HG03064 (cell line): ENCODE results near the gene ALDOA.
A peak's percentile ranks its signal among the peaks of the same experiment; 100 is the strongest.

Experiments used
- ATAC-seq: cut with Tn5 transposase; IDR thresholded peaks from one replicate; pipeline ENCODE4 v1.9.1; 2021; ENCODE audit warnings: low read depth; ENCODE audit not compliant: unreplicated experiment

The ALDOA gene

DNA sequence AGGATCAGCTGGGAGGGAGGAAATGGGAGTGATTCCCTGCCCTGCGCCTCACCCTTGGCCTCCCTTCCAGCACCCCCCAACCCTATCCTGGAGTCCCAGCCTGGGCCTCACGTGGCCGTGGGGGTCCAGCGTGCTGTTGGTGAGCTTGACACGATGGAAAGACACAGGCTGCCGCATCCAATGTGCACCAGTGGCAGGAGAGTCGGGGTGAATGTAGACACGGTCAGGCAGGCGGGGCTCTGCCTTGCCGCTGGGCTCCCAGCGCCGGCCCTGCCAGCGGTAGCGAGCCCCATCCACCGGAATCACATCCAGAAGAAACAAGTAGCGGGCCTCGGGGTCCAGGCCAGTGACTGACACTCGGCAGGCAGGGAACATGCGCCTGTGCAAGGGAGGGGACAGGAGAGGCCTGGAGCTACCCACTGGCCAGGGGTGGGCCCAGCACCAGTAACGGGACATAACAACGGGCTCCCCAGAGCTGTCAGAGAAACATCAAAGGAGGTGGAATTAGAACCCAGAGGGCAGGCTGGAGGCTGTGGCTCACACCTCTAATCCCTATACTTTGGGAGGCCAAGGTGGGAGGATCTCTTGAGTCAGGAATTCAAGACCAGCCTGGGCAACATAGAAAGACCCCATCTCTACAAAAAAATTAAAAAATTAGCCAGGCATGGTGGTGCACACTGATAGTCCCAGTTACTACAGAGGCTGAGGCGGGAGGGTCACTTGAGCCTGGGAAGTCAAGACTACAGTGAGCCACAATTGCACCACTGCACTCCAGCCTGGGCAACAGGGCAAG lies 23.5 kb downstream of the ALDOA start:
- ATAC-seq = no peak

DNA sequence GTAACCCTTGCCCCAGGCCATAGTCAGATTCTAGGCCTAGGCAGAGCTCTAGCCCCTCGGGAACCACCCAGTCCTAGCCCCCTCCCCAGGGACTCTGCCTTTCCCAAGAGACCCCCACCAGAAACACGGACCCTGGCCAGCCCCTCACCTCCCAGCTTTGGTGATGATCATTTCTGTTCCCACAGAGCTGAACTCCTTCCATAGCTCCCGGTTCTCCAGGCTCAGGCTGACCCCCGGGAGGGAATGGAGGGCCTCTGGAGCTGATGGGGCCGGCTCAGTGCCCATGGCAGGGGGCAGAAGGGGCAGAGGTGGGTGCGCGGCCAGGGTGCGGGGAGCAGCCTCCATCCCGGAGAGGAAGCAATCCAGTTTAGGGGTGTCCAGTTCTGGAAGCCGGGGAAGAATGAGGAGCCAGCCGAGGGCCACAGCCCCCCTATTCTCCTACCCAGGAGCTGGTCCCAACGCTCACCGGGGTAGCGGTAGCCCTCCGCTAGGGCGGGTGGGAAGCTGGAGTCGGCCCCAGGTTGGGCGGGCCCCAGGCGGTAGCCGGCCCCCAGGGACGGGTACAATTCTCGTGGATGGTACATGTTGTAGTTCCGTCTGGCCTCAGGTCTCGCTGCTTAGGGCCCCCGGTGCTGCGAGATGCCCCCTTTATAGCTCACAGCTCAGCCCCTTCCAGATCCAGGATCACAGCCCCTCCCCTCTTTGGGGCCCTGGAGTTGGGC lies 25.2 kb downstream of the ALDOA start:
- no peak for ATAC-seq

DNA sequence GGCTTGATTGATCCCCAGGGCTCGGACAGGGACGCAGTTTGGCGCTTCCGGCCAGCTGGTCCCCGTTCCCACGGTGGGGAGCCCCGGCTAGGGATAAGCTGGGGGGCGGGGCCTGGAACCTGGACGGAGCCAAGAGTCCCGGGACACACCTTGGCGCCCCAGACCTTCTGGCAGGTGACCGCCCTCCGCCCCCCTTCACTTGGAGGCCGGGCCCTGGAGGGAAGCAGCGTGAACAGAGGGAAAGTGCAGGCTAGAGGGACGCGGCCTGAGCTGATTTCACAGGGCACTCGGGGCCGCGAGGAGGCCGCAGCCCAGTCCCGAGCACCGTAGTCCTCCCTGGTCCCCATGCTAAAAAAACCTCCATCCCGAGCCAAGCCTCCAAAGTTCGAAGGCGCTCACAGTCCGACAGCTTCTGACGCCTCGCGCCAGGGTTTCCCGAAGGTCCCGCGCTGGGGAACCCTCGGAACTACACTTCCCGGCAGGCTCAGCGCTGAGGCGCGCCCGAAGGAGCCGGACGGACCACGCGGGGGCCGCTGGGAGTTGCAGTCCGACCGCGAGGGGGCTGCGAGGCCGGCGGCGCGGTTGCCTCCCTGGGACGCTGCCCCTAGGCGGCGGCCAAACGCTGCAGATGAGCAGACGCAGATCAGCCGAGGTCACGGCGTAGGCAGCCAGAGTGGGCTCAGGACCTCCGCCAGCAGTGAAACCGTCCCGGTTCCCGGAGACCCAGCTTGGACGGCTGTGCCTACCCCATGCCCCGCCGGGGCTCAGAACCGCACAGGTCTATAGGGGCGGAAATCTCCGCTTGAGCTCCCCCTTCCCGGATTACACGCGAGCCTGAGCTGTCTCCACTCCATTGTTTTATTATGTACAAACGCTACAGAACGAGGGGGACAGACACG lies 26.2 kb downstream of the ALDOA start, which contains the start of gene TBX6:
TSS of gene TBX6 (minus strand) at position 451 of the 899 bp plus-strand sequence. CDS start 731 bp downstream, outside the sequence.
- peak; percentile 43 for ATAC-seq

DNA sequence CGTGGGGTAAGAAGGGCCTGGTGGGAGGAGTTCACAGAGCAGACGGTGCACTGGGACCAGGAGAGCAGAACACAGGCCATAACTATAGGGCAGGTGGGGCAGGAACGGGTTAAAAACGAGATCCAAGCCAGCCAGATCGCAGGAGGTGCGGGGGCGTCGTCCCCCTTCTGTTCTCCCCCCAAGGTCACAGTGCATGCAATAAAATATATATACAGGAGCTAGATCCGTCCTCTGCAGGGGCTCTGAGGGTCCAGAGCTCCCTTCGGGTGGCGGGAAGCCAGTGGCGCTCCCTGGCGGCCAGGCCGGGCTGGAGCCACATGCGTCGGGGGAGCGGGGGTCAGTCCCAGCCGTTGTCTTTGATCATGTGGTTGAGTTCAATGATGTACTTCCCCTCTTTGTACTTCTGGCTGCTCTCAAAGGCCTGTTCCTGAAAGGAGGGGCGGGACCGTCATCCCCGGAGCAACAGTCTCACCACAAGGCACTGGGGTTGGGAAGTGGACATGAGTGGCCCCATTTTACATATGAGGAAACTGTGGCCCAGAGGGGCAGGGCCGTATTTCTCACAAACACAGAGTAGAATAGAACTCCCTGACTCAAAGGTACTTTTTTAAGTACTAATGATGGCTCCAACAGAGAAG lies 26.9 kb downstream of the ALDOA start:
- ATAC-seq = no peak

DNA sequence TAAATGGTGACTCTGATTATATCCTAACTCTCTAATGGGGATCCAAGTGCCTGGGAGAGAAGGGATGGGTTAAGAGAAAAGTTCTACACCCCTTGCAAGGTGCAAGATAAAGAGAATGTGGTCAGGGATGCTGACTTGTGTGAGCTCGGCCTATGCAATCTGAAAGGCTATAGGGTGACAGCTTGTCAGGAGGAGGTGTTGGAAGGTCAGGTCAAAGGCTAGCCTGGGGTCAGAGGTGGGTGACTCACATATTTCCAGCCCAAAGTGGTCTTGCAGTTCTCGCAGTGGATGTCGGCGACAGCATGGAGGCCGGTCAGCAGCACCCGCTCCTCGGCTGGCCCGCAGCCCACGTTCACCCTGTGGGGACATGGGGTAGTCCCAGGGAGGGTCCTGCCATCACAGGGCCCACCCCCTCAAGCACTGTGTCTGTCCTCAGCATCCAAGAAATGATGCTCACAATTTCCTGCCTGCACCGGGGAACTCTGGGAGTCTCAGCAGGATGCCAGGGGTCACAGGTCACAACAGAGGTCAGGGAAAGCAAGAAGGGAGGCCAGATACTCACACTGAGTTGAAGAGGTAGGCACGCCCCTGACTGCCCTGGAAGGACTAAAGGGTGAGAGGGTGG lies 29.1 kb downstream of the ALDOA start:
- ATAC-seq = no peak

DNA sequence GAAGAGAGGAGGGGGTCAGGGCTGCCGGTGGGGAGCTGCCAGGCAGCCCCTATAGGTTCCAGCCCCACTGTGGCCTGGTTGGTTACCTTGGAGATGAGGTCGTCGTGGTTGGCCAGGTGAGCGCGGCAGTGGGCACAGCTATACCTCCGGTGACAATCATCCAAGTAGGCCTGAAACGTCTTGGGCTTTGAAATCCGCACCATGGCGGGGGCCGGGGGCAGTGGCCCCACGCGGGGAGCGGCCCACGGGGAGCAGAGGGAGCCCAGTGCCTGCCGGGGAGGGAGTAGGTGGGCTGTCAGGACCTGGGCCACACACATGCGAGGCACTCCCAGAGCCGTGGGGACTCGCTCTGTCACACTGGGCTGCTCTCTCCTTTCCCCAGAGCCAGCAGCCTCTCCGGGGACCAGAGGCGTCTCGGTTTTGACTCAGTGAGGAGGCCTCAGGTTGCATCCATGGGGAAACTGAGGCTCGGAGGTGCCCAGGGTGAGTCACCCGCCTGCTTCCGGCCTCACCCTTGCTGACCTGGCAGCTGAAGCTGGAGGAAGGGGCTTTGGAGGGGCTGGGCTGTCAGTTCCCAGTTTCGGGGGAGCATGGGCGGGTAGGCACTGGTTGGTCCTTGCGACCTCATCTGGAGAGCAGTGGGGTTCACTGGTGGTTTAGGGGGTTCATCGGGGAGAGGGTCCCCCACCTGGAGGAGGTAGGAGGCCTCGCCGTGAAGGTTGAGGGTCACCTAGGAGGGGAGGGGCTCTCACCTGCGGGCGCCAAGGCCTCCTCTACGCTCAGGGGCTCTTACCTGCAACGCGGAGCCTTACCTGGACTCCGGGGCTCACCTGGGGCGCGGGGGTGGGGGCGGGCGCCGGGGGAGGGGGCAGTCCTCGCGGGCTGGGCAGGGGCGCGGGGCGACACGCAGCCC lies 29.9 kb downstream of the ALDOA start:
- no peak for ATAC-seq

DNA sequence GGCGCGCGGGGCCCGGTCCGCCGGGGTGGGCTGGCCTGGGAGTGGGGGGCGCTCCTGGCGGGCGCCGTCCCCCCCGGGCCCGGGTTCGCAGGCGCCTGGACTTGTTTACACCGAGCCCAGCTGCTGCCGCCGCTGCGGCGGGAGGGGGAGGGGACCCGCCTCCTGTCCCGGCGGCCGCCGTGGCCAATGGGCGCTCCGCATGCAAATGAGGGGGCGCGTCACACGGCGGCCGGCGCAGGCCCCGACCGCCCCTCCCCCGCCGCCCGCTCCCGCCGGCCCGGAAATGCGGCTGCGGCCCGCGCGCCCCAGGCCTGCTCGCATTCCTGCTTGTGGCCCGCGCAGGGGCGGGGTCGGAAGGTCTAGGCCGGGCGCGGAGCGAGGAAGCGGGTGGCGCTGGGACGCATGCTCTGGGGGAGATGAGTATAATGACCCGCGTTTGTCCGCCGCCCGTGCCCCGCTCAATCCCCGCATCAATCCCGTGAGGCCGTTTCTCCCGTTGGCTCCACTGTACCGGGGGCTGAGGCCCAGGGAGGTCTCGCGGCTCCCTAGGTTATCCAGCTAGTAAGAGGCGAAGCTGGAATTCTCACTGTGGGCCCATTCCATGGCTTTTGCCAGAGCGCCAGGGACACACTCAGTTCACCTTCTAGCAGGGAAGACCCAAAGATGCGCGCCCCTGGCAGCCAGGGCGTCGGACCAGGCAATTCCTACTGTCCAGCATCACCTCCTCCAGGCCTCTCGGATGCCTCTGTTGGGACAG lies 30.7 kb downstream of the ALDOA start, which contains the start of gene YPEL3:
TSS of gene YPEL3 (minus strand) at position 109 of the 757 bp plus-strand sequence. CDS start 731 bp downstream, outside the sequence.
- peak; percentile 38 for ATAC-seq

DNA sequence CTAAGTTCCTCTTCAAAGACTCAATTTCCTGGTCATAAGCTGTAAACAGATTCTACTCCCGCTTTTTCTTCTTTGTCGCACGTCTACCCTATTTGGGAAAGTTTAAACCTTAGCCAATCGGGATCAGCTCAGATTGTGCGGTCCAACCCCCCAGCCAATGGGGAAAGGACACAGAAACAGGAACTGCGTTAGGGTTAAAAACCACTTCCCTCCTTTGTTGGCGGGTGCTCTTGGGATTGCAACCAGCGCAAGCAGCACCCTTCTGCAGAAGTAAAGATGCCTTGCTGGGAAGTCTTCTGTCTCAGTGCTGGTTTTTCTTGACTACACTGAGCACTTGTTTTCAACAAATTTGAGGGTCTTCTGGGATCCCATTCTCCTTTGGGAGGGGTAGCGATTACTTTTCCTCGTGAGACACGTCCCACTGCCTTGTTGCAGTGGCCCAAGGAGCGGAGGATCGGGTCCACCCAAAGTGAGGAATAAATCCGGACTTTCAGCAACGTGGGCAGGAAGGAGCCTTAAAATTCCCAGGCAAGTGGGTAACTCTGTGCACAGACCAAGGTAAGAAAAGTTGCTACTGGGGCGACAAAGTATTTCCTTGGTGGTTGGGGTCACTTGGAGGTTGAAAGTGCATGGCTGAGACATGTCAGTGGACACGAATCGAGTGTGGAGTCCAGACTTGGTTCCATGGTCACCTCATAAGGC lies 31.5 kb downstream of the ALDOA start:
- no peak for ATAC-seq

DNA sequence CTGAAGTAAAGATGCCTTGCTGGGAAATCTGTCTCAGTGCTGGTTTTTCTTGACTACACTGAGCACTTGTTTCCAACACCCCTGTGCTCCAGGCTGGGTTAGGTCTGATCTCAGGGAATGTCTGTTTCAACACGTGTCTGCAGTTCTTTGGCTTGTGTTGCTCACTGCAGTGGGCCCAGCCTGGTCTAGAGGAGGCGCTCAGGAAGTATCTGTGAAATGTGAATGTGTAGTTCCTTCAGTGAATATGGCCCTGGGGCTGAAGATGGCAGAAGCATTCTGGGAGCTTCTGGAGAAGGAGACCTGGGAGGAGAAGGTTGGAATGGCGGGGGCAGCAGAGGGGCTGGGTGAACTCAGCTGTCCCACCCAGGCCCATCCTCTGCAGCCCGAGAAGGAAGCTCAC lies 38.5 kb downstream of the ALDOA start:
- no peak for ATAC-seq

DNA sequence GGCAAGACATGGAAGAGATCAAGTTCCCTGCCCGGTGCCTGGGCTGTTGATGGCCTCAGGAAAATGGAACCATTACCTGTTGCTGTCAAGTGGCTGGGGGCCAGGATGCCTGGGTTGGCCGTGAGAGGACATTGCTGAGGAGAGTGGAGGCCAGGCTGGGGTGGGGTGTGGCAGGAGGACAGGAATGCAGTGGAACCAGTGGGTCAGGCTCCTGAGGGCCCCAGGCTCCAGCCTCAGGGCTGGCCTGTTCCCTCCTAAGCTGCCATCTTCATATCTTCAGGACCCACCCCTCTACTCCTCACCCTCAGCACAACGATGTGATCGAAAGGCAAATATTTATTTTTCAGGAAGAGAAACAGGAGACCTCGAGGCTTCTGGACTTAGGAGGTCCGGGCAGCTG lies 38.9 kb downstream of the ALDOA start:
- no peak for ATAC-seq

DNA sequence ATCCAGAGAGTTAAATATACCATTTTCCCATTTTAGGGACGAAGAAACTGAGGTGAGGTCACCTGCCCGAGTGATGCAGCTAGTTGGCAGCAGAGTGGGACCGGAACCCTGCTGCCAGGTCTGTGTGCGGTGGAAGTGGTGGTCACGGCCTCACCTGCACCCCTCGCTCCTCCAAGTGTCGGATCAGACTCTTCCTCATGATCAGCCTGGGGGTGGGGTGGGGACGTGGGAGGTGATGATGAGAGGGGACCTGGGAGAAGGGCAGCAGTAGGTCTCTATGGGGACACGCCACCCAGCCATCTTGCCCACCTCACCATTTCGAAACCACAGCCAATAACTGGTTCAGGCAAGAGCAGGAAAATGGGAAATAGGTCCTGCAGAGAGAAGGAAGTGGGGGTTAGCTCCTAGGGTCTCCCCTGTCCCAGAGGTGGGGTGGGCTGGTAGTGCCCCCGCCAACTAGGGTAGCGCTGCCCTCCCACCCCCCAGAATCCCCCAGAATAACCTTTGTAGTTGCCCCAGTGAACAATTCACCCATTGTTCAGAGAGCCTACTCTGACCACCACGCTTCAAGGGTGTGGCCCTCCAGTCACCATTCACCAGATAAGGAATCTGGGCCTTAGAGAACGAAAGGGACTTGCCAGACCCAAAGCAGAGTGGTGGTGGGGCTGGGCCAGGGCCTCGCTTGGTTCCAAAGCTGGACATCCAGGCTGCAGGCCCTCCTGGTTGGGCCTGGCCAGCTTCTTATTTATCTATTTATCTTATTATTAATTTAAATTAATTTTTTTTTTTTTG lies 42.7 kb downstream of the ALDOA start:
- ATAC-seq = no peak

DNA sequence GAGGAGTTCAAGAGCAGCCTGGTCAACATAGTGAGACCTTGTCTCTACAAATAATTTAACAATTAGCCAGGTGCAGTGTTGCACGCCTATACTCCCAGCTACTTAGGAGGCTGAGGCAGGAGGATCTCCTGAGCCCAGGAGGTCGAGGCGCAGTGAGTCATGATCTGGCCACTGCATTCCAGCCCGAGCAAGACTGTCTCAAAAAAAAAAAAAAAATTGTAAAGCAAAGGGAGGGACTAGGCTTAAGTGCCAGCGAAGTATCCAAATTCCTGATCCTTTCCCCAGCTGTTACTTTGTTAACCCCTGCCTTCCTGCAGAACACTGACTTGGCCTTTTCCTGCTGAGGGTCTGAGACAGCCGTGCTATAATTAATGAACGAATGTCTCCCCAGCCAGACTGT lies 45.1 kb downstream of the ALDOA start:
- no peak for ATAC-seq

DNA sequence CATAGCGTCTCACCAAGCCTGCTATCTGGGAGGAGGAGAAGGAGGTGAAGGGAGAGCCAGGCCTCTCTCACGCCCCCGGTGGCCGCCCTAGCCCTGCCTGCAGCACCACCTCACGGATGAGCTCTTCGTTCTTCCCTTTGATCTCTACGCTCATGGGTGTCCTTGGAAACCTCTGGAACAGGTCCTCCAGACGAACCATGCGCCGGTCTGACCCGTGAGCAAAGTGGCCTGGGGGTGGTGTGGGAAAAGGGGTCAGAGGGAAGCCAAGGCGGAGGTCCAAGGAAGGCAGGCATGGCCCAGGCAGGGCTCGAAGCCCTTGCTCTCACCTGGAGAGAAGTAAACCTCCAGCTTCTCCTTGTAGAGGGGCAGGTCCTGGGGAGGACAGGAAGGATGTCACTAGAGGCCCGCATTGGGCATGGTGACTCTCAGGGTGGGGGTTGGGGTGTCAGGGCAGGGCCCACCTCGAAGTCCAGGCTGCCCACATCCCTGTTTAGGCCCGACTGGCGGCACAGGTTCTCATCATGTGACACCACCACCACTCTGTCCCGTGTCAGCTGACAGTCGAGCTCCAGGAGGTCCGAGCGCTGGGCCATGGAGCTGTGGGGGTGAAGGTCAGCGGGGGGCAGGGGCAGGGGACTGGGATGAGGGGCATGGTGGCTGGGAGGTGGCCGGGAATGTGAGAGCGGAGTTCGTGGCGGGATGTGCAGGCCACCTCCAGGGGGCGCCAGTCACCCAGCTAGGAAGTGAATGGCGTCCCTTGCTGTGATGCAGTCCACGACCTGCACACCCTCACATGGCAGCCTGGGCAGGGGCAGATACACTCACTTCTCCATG lies 46.9 kb downstream of the ALDOA start:
- no peak for ATAC-seq

DNA sequence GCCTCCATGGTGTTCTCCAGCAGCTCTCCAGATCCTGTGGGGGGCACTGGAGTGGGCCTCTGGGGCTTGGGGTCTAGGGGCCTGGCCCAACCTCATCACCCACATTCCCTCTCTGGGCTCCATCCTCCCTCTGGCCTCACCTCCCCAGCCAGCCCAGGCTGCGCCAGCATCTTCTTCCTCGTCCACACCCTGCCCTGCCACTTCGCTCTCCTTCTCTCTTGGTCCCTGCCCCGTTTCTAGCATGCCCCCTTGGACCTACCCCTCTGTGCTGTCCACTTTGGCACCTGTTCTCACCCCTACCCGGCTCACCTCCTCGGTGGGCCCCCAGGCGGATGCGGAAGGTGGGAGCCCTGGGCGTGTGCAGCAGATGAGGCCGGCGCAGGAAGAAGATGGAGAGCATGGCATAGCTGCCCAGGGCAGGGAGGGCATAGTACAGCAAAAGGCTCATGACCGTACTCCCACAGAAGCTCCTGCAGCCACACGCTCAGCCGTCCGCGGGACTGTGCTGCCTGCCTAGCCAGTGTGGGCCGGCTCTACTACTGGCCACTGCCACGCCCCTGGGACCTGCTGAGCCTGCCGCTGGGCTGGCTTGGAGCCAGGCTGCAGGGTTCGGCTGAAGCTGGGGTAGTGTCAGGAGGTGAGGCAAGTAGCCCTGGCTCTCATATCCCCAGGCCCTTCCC lies 47.6 kb downstream of the ALDOA start, which contains the start of gene GDPD3:
TSS of gene GDPD3 (minus strand) at position 507 of the 680 bp plus-strand sequence. CDS start at position 448, 59 bp downstream.
- no peak for ATAC-seq

DNA sequence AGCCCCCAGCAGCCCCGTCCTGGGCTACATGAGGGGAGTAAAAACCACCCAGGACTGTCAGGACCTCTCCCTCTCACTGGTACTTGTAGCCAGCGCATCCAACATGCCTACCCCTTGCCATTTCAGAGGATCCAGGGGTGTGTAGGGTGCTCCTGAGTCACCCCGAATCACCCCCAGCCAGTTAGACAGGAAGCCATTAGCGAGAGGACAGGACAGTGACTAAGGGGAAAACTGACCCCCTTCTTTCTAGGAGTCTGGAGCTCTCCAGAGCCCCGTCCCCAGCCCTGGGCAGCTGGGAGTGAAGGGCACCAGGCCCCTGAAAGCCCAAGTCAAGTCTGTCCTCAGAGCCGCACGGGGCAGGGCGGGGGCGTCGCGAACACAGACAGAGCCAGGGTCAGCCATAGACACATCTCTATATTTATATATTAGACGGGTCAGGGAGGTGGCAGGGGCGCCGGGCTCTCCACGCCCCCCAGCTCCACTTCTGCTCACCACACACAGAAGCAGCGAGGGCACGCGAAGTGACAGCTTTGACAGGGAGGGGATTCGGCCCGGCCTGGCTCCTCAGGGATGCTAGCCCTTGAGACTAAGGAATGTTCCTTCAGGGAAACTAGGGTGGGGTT lies 48.3 kb downstream of the ALDOA start:
- no peak for ATAC-seq
